GM23248 (cell line): Measurements from ENCODE around the gene BFSP1. TPM values are rescaled to one million over a fixed set of nuclear protein-coding genes. Genes with fewer than 3 reads are reported as not detected.

ENCODE experiments used
- DNase-seq: peaks from one replicate; pipeline ENCODE4 v3.0.0-alpha.2; 2015
- H2AFZ ChIP-seq: fragments of 200-600 bp; sonication (generic); 2 replicates; pipeline ENCODE4 v1.6.1; 2016; ENCODE audit warnings: antibody characterized with exemption
- H3F3A ChIP-seq: fragments of 200-600 bp; sonication (generic); 2 replicates; pipeline ENCODE4 v1.6.1; 2016; ENCODE audit warnings: mild to moderate bottlenecking, antibody characterized with exemption, mixed run types; ENCODE audit not compliant: insufficient read depth
- H3K27ac ChIP-seq: fragments of 200-600 bp; sonication (generic); 2 replicates; pipeline ENCODE4 v1.5.1; 2016; ENCODE audit warnings: mild to moderate bottlenecking
- H3K27me3 ChIP-seq: fragments of 200-600 bp; sonication (generic); replicated peaks from 2 replicates; pipeline ENCODE4 v1.6.1; 2016; ENCODE audit warnings: mild to moderate bottlenecking; ENCODE audit not compliant: insufficient read depth
- H3K36me3 ChIP-seq: fragments of 200-600 bp; sonication (generic); 2 replicates; pipeline ENCODE4 v1.6.1; 2016; ENCODE audit warnings: low read depth, mild to moderate bottlenecking
- H3K4me1 ChIP-seq: fragments of 200-600 bp; sonication (generic); 2 replicates; pipeline ENCODE4 v1.6.1; 2016; ENCODE audit warnings: mild to moderate bottlenecking; ENCODE audit not compliant: insufficient read depth
- H3K4me2 ChIP-seq: fragments of 200-600 bp; sonication (generic); one replicate; pipeline ENCODE4 v1.6.1; 2016; ENCODE audit warnings: mild to moderate bottlenecking; ENCODE audit not compliant: unreplicated experiment
- H3K4me3 ChIP-seq: fragments of 200-600 bp; sonication (generic); 2 replicates; pipeline ENCODE4 v1.5.1; 2016; ENCODE audit warnings: mild to moderate bottlenecking
- H3K79me2 ChIP-seq: fragments of 200-600 bp; sonication (generic); 2 replicates; pipeline ENCODE4 v1.6.1; 2016; ENCODE audit warnings: mild to moderate bottlenecking; ENCODE audit not compliant: insufficient read depth
- H3K9ac ChIP-seq: fragments of 200-600 bp; sonication (generic); 2 replicates; pipeline ENCODE4 v1.6.1; 2016; ENCODE audit warnings: mild to moderate bottlenecking
- H3K9me2 ChIP-seq: fragments of 200-600 bp; sonication (generic); 2 replicates; pipeline ENCODE4 v1.6.1; 2016; ENCODE audit warnings: mixed run types, mild to moderate bottlenecking, moderate library complexity; ENCODE audit not compliant: insufficient read depth
- H3K9me3 ChIP-seq: fragments of 200-600 bp; sonication (generic); one replicate; pipeline ENCODE4 v1.6.1; 2017; ENCODE audit warnings: low read depth
- H4K20me1 ChIP-seq: fragments of 200-600 bp; sonication (generic); 2 replicates; pipeline ENCODE4 v1.6.0; 2016; ENCODE audit not compliant: insufficient read depth
- EZH2 ChIP-seq: fragments of 200-600 bp; sonication (generic); IDR thresholded peaks from 2 replicates; pipeline ENCODE4 v1.6.1; 2018; ENCODE audit warnings: antibody characterized with exemption, mild to moderate bottlenecking; ENCODE audit not compliant: insufficient read depth, poor library complexity, severe bottlenecking
- EZH2phosphoT487 ChIP-seq: fragments of 200-600 bp; sonication (generic); IDR thresholded peaks from 2 replicates; pipeline ENCODE4 v1.6.1; 2018; ENCODE audit warnings: antibody characterized with exemption, moderate library complexity, mild to moderate bottlenecking, low read depth; ENCODE audit not compliant: insufficient read depth
- WGBS, 2 experiments: methylation state at CpG; one replicate each; pipeline ENCODE4 v1.1.6; 2015 to 2017; ENCODE audit warnings: low lambda C conversion rate in 2 of 2, low coverage in 1 of 2; ENCODE audit errors: missing lambda C conversion rate in 2 of 2; 5-methylcytosine and 5-hydroxymethylcytosine counted together
- in situ Hi-C: fragments of 300-500 bp; cut with MboI; formaldehyde crosslinking; loops from 2 replicates; pipeline ENCODE4 v1.15.0; 2020
- polyA plus RNA-seq: library from polyadenylated mRNA; unstranded; fragments of >200 nt; fragmentation: Nextera tagmentation; extraction: Ambion mirVana; gene quantifications from 2 replicates; pipeline ENCODE4 v1.2.1, GENCODE V29; 2016
- total RNA-seq: library from RNA; depleted of rRNA; stranded (reverse); fragments of >200 nt; shearing (Covaris generic); gene quantifications from 2 replicates; pipeline ENCODE4 v1.2.3, GENCODE V29; 2014; rRNA removed

BFSP1 gene
- total RNA-seq (0.25 and 0.32 TPM in 2 replicates), polyA plus RNA-seq (0.25 and 0.28 TPM in 2 replicates)

DNA sequence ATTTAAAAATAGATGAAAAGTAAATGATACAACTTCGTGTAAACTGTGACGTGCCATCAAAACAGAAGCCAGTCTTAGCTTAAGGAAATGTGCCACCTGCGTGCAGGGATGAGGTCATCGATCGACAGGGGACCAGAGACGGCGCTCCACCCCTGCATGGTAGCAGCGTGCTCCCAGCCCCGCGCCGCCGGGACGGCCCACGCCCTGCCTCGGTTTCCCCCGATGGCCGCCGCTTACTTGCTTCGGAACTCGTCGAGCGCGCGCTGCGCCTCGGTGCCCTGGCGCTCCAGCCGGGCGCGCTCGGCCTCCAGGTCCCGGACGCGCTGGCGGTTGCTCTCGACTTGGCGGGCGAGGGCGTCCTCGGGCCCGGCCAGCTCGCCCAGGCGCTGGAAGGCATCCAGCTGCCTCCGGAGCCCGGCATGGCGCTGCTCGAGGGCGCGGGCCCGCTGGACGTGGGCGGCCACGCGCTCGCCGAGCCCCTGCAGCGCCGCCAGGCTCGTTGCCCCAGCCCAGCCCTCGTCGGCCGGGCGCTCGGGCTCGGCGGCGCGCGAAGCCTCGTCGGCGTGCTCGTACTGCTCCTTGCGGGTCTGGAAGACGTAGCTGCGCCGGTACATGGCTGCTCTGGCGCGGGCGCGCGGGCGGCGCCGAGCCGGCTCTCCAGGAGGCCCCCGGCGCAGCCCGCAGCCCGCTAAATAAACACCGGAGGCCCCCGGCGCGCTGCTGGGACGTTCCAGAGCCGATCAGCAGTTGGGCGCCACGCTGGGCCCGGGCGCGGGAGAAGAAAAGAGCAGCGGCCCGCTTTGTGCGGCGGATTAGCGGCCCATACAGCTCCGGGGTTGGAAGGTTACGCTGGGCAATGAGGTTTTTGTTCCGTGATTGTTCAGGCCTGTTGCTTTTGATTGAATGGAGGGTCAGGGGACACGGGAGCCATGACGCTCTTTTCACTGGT lies at the start of gene BFSP1:
Gene BFSP1 (minus strand): TSS at position 664 of the 949 bp plus-strand sequence. CDS start 50 bp downstream, at position 614.
- Histone ChIP-seq H3K9me2 (no peaks in the 10 kb centered on the region), H3K4me2 (peak within 1 kb of the TSS; percentile 59), H3F3A (peaks cover 5% of the 10 kb centered on the region), H3K27me3 (no peaks in the 10 kb centered on the region), H3K79me2 (no peaks in the 10 kb centered on the region), H3K4me1 (0 out of 2 replicates have a peak, but pooled peaks cover 3% of the 10 kb centered on the region), H3K9ac (peak within 1 kb of the TSS; percentile 63), H3K9me3 (no peaks in the 10 kb centered on the region), H3K4me3 (peak within 1 kb of the TSS; percentile 74), H2AFZ (peak within 1 kb of the TSS; percentile 85), H4K20me1 (no peaks in the 10 kb centered on the region), H3K36me3 (no peaks in the 10 kb centered on the region), H3K27ac (no peak within 1 kb of the TSS)
- in situ Hi-C loops, result loop anchor here (10.0 kb wide), 2 partner anchors 74 to 374 kb away; no protein-coding TSS in a partner anchor
- WGBS, 2 experiments, result 4% methylated on average over 62 to 82 of the region's 111 CpGs
- TF ChIP-seq EZH2phosphoT487 (no peak), EZH2 (no peak)
- DNase-seq, result peak; percentile 81

DNA sequence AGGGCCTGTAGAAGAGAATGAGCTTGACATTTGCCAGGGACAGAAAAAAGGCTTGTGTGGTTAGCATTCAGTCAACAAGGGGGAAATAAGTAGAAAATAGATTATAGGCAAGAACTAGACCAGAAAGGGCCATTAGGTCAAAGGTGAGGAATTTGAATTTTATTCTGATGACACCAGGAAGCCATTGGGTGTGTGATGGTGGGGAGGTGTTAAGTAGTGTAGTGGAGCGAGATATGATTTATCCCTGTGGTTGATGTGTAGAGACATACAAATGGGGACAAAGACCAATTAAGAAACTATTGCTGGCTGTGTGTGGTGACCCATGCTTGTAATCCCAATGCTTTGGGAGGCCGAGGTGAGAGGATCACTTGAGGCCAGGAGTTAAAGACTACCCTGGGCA lies 49.7 kb upstream of the BFSP1 start:
- no peaks in the 10 kb centered on the region for H3K9me3 ChIP-seq
- TF ChIP-seq EZH2 (no peak), EZH2phosphoT487 (no peak)
- 94 to 98% methylated on average over 2 of the region's 2 CpGs for WGBS, 2 experiments
- H3K27ac ChIP-seq, result no peak overlapping the region
- peaks cover 12% of the 10 kb centered on the region; the same call in 1 of the 2 replicates for H3K36me3 ChIP-seq
- H3K79me2 ChIP-seq, result peaks cover 100% of the 10 kb centered on the region
- H3K4me3 ChIP-seq, result no peak overlapping the region
- H3K4me1 ChIP-seq, result peaks cover 9% of the 10 kb centered on the region
- in situ Hi-C loops, result no loop called here
- peaks cover 9% of the 10 kb centered on the region; the same call in 1 of the 2 replicates for H3F3A ChIP-seq
- no peak overlapping the region for H3K9ac ChIP-seq
- peaks cover 39% of the 10 kb centered on the region for H4K20me1 ChIP-seq
- H2AFZ ChIP-seq, result no peak overlapping the region
- H3K27me3 ChIP-seq, result no peaks in the 10 kb centered on the region
- no peak overlapping the region for H3K4me2 ChIP-seq
- DNase-seq, result no peak
- no peaks in the 10 kb centered on the region for H3K9me2 ChIP-seq

DNA sequence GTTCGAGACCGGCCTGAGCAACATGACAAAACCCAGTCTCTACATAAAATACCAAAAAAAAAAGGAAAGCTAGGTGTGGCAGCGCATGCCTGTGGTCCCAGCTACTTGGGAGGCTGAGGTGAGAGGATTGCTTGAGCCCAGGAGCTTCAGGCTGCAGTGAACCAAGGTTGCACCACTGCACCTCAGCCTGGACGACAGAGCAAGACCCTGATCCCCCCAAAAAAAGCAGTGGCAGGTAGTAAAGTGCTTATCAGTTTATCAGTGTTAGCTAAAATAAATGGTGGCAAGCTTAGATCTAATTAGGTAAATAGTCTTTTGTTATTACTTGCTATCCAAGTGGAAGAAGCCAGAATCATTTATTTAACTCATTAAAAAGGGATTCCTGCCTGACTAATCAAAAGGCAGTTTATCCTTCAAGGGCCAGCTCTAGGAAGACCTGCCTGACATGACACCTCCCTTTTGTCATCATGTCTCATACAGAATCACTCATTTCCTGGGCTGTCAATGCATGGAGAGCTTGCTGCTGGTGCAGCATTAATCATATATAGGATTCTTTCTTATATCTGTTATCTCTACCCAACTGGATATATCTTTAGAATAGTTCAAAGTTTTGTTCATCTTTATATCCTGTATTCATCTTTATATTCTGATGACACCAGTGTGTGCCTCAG lies 48.3 kb upstream of the BFSP1 start:
- no peak for TF ChIP-seq EZH2
- TF ChIP-seq EZH2phosphoT487, result no peak
- WGBS, 2 experiments, result 91 to 92% methylated on average over 4 of the region's 4 CpGs
- Histone ChIP-seq H3K9me2 (no peaks in the 10 kb centered on the region), H3K9ac (no peak overlapping the region), H3K4me2 (peak overlapping the region; percentile 31), H3K36me3 (0 out of 2 replicates have a peak, but pooled peaks cover 5% of the 10 kb centered on the region), H3K27me3 (no peaks in the 10 kb centered on the region), H3F3A (peaks cover 9% of the 10 kb centered on the region; the same call in 1 of the 2 replicates), H3K9me3 (no peaks in the 10 kb centered on the region), H2AFZ (no peak overlapping the region), H3K4me1 (peaks cover 9% of the 10 kb centered on the region), H3K4me3 (no peak overlapping the region), H3K27ac (no peak overlapping the region), H3K79me2 (peaks cover 100% of the 10 kb centered on the region), H4K20me1 (peaks cover 35% of the 10 kb centered on the region)
- DNase-seq, result peak; percentile 50
- in situ Hi-C loops, result no loop called here

DNA sequence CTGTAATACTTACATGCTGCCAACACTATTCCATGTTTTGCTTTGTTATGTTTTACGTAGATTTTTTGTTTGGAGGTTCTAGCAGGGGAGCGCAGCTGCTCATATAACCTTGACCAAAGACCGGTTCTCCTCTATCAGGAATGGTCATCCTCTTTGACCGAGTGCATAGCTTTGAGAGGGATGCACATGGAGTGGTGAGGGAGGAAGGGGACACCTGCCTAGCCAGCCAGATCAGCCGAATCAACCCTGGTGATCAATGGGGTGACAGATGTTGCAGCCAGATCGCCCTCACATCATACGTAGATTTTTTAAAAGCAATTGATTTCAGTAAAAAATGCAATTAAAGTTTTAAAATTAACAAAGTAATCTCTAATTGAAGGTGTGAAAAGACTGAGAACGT lies 45.0 kb upstream of the BFSP1 start:
- Histone ChIP-seq H2AFZ (no peak overlapping the region), H4K20me1 (peaks cover 41% of the 10 kb centered on the region), H3K9me2 (no peaks in the 10 kb centered on the region), H3K9me3 (no peaks in the 10 kb centered on the region), H3K27me3 (no peaks in the 10 kb centered on the region), H3K4me3 (no peak overlapping the region), H3K9ac (no peak overlapping the region), H3K4me1 (peaks cover 33% of the 10 kb centered on the region), H3K4me2 (no peak overlapping the region), H3K79me2 (peaks cover 100% of the 10 kb centered on the region), H3K36me3 (no peaks in the 10 kb centered on the region), H3K27ac (no peak overlapping the region), H3F3A (peaks cover 13% of the 10 kb centered on the region; the same call in 1 of the 2 replicates)
- TF ChIP-seq EZH2phosphoT487, result no peak
- no peak for TF ChIP-seq EZH2
- 80 to 85% methylated on average over 8 of the region's 8 CpGs for WGBS, 2 experiments
- in situ Hi-C loops, result no loop called here
- DNase-seq, result no peak
